ENCODE data around the gene HOXB9. TPM values are rescaled to one million over a fixed set of nuclear protein-coding genes. Genes with fewer than 3 reads are reported as not detected.

The HOXB9 gene
- total and polyA plus RNA-seq, 10 of the 15 experiments (the other 5 are each of a cell fraction or from before 2014, with no cell fraction given), result 0.01 to 0.49 (median 0.09) TPM; not detected in 5

GRCh38 chr17:48596000-48596734, 30.0 kb downstream of the HOXB9 start (continued):
- TF ChIP-seq BHLHE40 (IDR thresholded peaks at IDR 0.05; ENCODE audit: borderline replicate concordance in 1 of 2, low read depth in 2 of 2, low read length in 1 of 2), result no peak
- TF ChIP-seq HDAC2 (IDR thresholded peaks at IDR 0.05), result no peak

- in situ Hi-C loops (cut with MboI), result loop anchor here (5.0 kb wide), 1 partner anchor 333 kb away; no protein-coding TSS in a partner anchor
These were observed 30.7 kb downstream of the HOXB9 start for GRCh38 chr17:48595278-48595999.

More at GRCh38 chr17:48595278-48595999, 30.7 kb downstream of the HOXB9 start:
- DNase-seq (ENCODE audit: low read depth, low spot score), result no peak
- ChIA-PET POLR2A (interaction anchor here (1.2 kb wide), 1 partner anchor 13 kb away, joined by 3 read pairs; no protein-coding TSS in a partner anchor), SMC1A (ENCODE audit: uncharacterized antibody, unreplicated experiment) (interaction anchor here (1.0 to 4.3 kb wide), 5 partner anchors 82 to 322 kb away, joined by 3 to 47 read pairs (median 4); no protein-coding TSS in a partner anchor), RAD21 (ENCODE audit: unreplicated experiment) (interaction anchor here (0.7 to 3.8 kb wide), 4 partner anchors 103 to 516 kb away, joined by 3 to 29 read pairs (median 3); no protein-coding TSS in a partner anchor), CTCF (interaction anchor here (0.8 to 3.0 kb wide), 4 partner anchors 23 to 515 kb away, joined by 3 to 13 read pairs (median 4); no protein-coding TSS in a partner anchor)
- TF ChIP-seq ZNF384 (IDR thresholded peaks at IDR 0.05; ENCODE audit: borderline replicate concordance, low read depth, low read length) (no peak), RBBP5 (conservative IDR thresholded peaks at IDR 0.05) (no peak), NFIC (IDR thresholded peaks at IDR 0.05; ENCODE audit: low read depth, low read length) (no peak), SIX5 (IDR thresholded peaks at IDR 0.05; ENCODE audit: low read depth, low read length, severe bottlenecking) (no peak), RFX5 (IDR thresholded peaks at IDR 0.05; ENCODE audit: low read depth, low read length) (no peak), NFYB (IDR thresholded peaks at IDR 0.05; ENCODE audit: insufficient read depth, low read depth, low read length) (no peak), ZBTB4 (CRISPR knock-in tag; IDR thresholded peaks at IDR 0.05) (no peak)
- H3K27ac ChIP-seq (ENCODE audit: control insufficient read depth, insufficient read depth), result no peak overlapping the region
- H3K27me3 ChIP-seq (replicated peaks in 1 of 2; ENCODE audit: control insufficient read depth in 2 of 2, insufficient read depth in 2 of 2, low read length in 1 of 2), result peaks cover 8 to 42% of the 10 kb centered on the region in 2 experiments
- FAIRE-seq, result no peak
- BruUV-seq (replicated peaks), result no TSS peak
- H3K4me2 ChIP-seq (ENCODE audit: control insufficient read depth, insufficient read depth), result no peak overlapping the region
- H3K4me1 ChIP-seq (ENCODE audit: control insufficient read depth, insufficient read depth, low read length), result peaks cover 10% of the 10 kb centered on the region
- intact Hi-C loops (cut with micrococcal nuclease; ENCODE audit: unreplicated experiment), result loop anchor here (2.0 kb wide), 2 partner anchors 259 to 287 kb away; no protein-coding TSS in a partner anchor
- H2AFZ ChIP-seq (ENCODE audit: control insufficient read depth, low read depth, low read length), result no peak overlapping the region
- H3K9me3 ChIP-seq (replicated peaks; ENCODE audit: control insufficient read depth, insufficient read depth, low read length), result no peaks in the 10 kb centered on the region
- no peaks in the 10 kb centered on the region for H3K36me3 ChIP-seq (ENCODE audit: control insufficient read depth in 2 of 2, insufficient read depth in 2 of 2, low read length in 1 of 2)
- H3K4me3 ChIP-seq, result no peak overlapping the region
- no peaks in the 10 kb centered on the region for H4K20me1 ChIP-seq (ENCODE audit: control insufficient read depth, insufficient read depth)
- no peak overlapping the region for H3K9ac ChIP-seq (ENCODE audit: control insufficient read depth, insufficient read depth, low read length)
- H3K79me2 ChIP-seq (ENCODE audit: control insufficient read depth, insufficient read depth, low read length), result no peaks in the 10 kb centered on the region
- ATAC-seq, result no peak
- 67% methylated on average over 25 of the region's 25 CpGs for WGBS (ENCODE audit: insufficient coverage, insufficient replicate concordance, low lambda C conversion rate, missing lambda C conversion rate)
